Measurements from ENCODE around the gene TBC1D24.

The TBC1D24 gene

GRCh38 chr16:2482708-2483534, 8.0 kb downstream of the TBC1D24 start:
- no peak for DNase-seq (ENCODE audit: low read depth)

GRCh38 chr16:2483939-2484897, 9.3 kb downstream of the TBC1D24 start:
- DNase-seq (ENCODE audit: low read depth): no peak

GRCh38 chr16:2484898-2485508, 10.1 kb downstream of the TBC1D24 start:
- no peak for DNase-seq (ENCODE audit: low read depth)

GRCh38 chr16:2485811-2486507, 11.0 kb downstream of the TBC1D24 start:
- no peak for DNase-seq (ENCODE audit: low read depth)

GRCh38 chr16:2486645-2487516, 12.0 kb downstream of the TBC1D24 start:
- DNase-seq (ENCODE audit: low read depth): peak; percentile 59

GRCh38 chr16:2487517-2487842, 12.6 kb downstream of the TBC1D24 start:
- no peak for DNase-seq (ENCODE audit: low read depth)

- no peak for DNase-seq (ENCODE audit: low read depth)
These were observed 13.1 kb downstream of the TBC1D24 start for GRCh38 chr16:2487903-2488531.

- DNase-seq (ENCODE audit: low read depth): no peak
These were observed 14.7 kb downstream of the TBC1D24 start for GRCh38 chr16:2489581-2489980.

GRCh38 chr16:2490190-2491105, 15.5 kb downstream of the TBC1D24 start:
- DNase-seq (ENCODE audit: low read depth): no peak

GRCh38 chr16:2492292-2492691, 17.4 kb downstream of the TBC1D24 start:
- no peak for DNase-seq (ENCODE audit: low read depth)

GRCh38 chr16:2493605-2494004, 18.7 kb downstream of the TBC1D24 start:
- DNase-seq (ENCODE audit: low read depth): no peak

- DNase-seq (ENCODE audit: low read depth): no peak
These were observed 19.7 kb downstream of the TBC1D24 start for GRCh38 chr16:2494616-2495015.

GRCh38 chr16:2495041-2495440, 20.1 kb downstream of the TBC1D24 start:
- no peak for DNase-seq (ENCODE audit: low read depth)

GRCh38 chr16:2496223-2497115, 21.5 kb downstream of the TBC1D24 start:
- no peak for DNase-seq (ENCODE audit: low read depth)

GRCh38 chr16:2497116-2497630, 22.2 kb downstream of the TBC1D24 start:
- DNase-seq (ENCODE audit: low read depth): no peak

- DNase-seq (ENCODE audit: low read depth): no peak
These were observed 23.0 kb downstream of the TBC1D24 start for GRCh38 chr16:2497695-2498484.

GRCh38 chr16:2498531-2499253, 23.8 kb downstream of the TBC1D24 start:
- no peak for DNase-seq (ENCODE audit: low read depth)

Data from stimulated activated CD8-positive, alpha-beta memory T cell treated with anti-CD3 and anti-CD28 coated beads, Interleukin-4, amount 100 ng/mL, for 24 hours (primary cell).